Endothelial cell of umbilical vein (primary cell): Measurements from ENCODE around the gene CCN5.

Experiments used
- EZH2 ChIP-seq: IDR thresholded peaks from 2 replicates; pipeline ENCODE4 v1.6.1; 2012; ENCODE audit warnings: borderline replicate concordance, low read depth, mild to moderate bottlenecking, moderate library complexity, low read length, inconsistent platforms; ENCODE audit not compliant: severe bottlenecking
- FOS ChIP-seq: IDR thresholded peaks from 2 replicates; pipeline ENCODE4 v1.6.1; 2011; ENCODE audit warnings: mild to moderate bottlenecking, low read length, moderate library complexity, borderline replicate concordance; ENCODE audit not compliant: insufficient read depth
- GATA2 ChIP-seq: IDR thresholded peaks from 2 replicates; pipeline ENCODE4 v1.7.0; 2011; ENCODE audit warnings: low read depth, mild to moderate bottlenecking, moderate library complexity, mixed read lengths, low read length; ENCODE audit not compliant: insufficient read length, insufficient read depth
- MYC ChIP-seq: IDR thresholded peaks from one replicate; pipeline ENCODE4 v1.6.1; 2011; ENCODE audit warnings: mild to moderate bottlenecking, low read depth, low read length
- POLR2A ChIP-seq: IDR thresholded peaks from 2 replicates; pipeline ENCODE4 v1.6.1; 2012; ENCODE audit warnings: low read depth, mild to moderate bottlenecking, control low read depth, low read length
- POLR2AphosphoS5 ChIP-seq: IDR thresholded peaks from 2 replicates; pipeline ENCODE4 v1.6.1; 2012; ENCODE audit warnings: low read depth, mild to moderate bottlenecking, control low read depth, low read length, moderate library complexity; ENCODE audit not compliant: insufficient read depth
- TF ChIP-seq, protein P1 (sequence below), 2 donors: IDR thresholded peaks; 1 replicate in 1 of 2; 2 replicates in 1 of 2; pipeline ENCODE4 v1.5.1; 2011; ENCODE audit warnings: low read length in 2 of 2, mild to moderate bottlenecking in 2 of 2, moderate library complexity in 2 of 2, control low read depth in 1 of 2, inconsistent platforms in 1 of 2, low read depth in 1 of 2; ENCODE audit not compliant: insufficient read depth in 1 of 2; ENCODE audit errors: extremely low read depth in 1 of 2
- TF ChIP-seq, protein P2 (sequence below): IDR thresholded peaks from 2 replicates; pipeline ENCODE4 v1.6.1; 2011; ENCODE audit not compliant: insufficient read depth, insufficient read length

DNA sequence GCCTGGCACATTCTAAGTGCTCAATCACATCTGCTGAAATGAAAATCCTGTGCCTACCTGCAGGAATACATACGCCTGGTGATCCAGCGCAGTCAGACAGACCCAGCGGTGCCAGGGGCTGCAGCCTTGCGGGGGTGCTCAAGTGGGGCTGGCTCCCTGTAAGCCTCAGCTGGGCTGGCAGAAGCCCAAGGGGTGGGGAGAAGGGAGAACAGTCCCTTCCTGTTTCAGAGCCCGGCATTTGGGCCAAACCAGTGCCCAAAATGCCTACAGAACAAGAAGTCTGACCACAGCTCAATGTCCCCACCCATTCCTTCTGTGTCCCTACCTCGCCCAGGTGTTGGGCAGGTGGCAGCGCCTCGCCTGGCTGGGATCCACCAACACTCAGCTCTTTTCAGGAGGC is 53.1 kb downstream of the CCN5 start:
- TF ChIP-seq, protein P1, sequence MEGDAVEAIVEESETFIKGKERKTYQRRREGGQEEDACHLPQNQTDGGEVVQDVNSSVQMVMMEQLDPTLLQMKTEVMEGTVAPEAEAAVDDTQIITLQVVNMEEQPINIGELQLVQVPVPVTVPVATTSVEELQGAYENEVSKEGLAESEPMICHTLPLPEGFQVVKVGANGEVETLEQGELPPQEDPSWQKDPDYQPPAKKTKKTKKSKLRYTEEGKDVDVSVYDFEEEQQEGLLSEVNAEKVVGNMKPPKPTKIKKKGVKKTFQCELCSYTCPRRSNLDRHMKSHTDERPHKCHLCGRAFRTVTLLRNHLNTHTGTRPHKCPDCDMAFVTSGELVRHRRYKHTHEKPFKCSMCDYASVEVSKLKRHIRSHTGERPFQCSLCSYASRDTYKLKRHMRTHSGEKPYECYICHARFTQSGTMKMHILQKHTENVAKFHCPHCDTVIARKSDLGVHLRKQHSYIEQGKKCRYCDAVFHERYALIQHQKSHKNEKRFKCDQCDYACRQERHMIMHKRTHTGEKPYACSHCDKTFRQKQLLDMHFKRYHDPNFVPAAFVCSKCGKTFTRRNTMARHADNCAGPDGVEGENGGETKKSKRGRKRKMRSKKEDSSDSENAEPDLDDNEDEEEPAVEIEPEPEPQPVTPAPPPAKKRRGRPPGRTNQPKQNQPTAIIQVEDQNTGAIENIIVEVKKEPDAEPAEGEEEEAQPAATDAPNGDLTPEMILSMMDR (IDR thresholded peaks at IDR 0.05; ENCODE audit: extremely low read depth in 1 of 2, insufficient read depth in 1 of 2, low read depth in 1 of 2, low read length in 2 of 2), result no peak
- TF ChIP-seq EZH2 (no peak), FOS (no peak), GATA2 (no peak), POLR2AphosphoS5 (no peak), POLR2A (no peak), MYC (no peak)
- TF ChIP-seq, protein P2, sequence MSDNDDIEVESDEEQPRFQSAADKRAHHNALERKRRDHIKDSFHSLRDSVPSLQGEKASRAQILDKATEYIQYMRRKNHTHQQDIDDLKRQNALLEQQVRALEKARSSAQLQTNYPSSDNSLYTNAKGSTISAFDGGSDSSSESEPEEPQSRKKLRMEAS, result no peak
